T-helper 1 cell (primary cell): ENCODE data around the gene ZNF664.

Experiments used
- DNase-seq, 5 donors: peaks; one replicate each; pipeline ENCODE4 v3.0.0-alpha.2; 2012 to 2020

The ZNF664 gene

DNA sequence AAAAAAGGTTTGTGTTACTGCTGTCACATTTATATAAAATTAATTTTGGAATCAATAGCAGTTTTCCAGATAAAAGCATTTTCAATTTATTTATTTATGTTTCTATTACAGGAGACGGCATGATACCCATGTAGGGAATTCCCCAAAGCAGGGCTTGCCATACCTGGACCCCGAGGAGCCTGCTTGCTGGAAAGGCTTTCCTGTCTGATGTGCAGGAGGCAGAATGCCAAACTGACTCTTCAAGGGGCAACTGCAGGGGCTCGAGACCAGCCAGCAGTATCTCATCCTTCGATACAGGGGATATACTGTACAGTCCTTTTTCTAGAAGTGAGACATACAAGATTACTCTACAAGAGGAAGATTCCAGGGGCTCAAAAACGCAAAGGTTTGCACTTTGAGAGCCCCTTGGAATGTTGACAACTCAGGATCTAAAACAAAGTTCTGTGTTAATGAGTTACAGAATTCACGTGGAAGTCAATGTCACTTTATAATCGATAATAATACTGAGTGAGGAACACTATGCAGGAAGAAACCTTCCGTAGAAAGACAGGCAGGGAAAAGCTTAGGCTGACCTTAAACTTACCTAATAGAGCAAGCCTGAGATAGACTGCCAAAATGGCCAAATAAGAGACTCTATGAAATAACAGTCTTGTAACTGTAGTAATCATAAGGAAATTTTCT lies 38.6 kb downstream of the ZNF664 start:
- DNase-seq = no peak

DNA sequence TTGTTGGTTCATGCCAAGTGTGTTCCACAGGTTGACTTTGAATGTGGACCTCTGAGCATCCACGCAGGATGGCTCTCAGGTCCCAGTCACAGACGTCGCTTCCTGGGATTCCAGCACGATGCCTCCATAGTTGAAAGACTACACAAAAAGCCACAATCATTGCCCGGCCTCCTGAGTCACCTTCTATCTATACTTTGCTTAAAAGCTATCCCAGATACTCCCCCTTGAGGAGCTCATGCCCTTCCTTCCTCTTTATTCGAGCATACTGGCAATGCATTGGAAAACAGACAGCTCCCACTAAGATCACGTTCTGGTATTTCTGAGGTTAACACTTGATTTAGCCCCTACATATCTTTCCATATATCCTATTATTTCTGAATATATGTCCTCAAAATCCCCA lies 40.1 kb downstream of the ZNF664 start:
- DNase-seq = no peak

DNA sequence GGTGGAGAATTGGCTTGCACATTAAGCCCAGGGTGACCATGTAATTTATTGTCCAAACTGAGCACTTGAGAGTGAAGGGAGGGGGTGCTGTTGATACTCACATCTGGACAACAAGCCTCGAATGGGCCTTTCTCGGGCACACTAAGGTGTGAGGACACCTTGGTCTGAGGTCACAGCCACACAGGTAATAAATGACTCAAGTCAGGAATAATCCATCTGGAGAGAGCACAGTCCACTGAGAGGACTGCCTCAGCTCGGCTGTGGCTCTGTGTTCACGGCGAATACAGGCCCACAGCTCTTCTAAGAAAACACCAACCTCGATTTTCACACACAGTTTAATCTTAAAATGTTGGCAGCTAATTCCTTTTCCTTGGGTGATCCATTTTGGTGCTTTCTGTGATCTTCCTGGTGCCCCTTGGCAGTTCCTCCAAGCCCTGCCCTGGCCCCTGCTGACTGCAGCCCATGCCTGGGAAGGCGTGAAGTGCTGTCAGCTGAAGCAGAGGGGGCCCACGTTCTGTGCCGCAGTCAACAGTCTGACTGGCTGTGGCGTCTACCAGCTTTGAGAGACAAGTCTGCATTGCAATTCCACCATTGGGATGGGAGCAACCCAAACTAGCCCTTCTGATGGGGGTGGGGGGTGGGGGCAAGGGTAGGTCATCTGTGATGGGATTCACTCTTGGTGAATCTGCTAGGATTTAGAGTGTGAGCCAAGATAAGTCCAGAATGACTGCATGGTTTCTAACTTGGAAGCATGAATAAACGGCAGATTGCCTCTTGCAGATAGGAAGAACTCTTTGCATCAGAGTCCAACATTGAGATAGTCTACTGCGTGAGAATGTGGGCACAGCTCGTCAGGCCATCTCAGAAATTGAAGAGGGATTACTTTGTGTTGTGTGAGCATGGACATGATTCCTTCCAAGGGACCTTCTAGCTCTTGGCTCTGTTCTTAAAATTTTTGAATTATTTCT lies 42.8 kb downstream of the ZNF664 start:
- no peak for DNase-seq

DNA sequence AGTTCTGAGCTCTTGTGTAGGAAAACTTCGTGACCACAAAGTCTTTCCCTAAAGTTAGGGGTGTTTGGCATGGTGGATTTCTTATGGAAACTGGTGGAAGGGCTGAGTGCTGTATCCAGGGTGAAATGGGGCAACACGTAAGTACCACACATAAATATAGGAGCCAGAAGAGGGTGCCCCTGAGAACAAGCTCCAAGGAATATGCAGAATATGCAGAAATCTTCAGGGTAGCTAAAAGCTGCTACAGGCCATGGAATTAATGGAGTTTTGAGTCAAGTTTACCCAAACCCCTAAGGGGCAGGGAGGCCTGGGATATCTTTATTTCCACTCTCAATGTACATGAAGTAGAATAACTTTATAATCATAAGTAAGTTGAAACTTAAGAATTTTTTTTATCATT lies 44.0 kb downstream of the ZNF664 start:
- no peak for DNase-seq

DNA sequence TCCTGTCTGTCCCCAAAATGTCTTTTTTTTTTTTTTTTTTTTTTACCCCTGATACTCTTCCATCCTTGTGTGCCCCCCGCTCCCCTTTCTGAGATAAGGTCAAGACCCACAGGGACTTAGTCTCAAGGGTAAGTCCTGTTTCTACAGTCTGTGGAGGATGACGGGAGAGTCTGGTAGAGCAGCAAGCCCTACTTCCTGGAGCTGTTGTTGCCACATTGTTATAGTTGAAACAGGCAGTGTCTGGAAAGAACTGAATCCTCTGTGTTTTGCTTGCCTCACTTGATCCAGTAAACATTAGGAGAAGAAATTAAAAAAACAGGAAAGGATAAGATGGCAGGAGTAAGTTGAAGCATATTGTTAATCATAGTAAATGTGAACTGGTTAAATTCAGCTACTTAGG lies 45.5 kb downstream of the ZNF664 start:
- DNase-seq = no peak

DNA sequence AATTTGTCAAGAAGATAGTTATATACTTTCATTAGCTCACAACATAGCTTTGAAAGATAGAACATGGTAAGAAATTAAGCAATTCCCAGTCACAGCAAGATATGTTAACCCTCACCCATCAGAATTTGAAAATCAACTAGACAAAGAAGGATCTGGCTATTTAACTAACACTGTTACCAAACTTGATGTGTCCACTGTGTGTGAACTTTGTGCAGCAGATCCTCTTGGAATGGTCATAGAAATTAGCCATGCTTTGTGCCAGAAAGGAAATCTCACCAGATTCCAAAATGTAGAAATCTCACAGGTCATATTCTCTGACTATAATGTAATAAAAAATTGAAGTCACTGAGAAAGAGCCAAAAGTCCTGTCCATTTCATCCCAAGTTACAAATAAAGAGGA lies 46.1 kb downstream of the ZNF664 start:
- no peak for DNase-seq

DNA sequence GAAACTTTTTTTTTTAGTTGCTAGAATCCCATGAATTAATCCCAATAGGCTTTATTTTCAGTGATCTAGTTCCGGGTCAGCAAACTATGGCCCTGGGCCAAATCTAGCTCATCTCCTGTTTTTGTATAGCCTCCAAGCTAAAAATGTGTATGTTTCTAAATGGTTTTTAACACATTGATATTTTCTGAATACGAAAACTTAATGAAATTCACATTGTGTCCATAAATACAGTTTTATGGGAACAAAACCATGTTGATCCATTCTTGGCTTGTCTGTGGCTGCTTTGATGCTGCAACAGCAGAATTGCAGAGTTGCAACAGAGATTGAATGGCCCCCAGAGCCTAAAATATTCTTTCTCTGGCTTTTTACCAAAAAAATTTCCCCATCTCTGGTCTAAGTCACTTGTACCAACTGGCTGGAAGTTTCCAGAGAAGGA lies 47.5 kb downstream of the ZNF664 start:
- no peak for DNase-seq

DNA sequence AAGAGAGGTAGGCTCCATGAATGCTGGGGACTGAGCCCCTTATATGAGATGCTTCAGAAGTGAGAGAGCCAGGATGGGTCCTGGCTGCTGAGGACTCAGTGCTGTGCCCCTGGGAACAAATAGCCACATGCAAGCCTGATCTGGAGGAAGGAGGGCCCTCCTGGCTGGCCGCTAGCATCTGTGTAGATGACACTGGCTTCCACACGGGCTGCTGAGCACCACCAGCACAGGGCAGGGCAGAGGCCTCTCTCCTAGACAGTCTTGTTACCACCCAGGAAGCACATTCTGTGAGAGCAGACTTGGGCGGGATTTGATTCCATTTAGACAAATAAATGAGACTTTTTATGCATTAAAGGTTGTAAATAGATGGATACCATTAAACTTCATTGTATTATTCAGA lies 48.0 kb downstream of the ZNF664 start:
- no peak for DNase-seq

DNA sequence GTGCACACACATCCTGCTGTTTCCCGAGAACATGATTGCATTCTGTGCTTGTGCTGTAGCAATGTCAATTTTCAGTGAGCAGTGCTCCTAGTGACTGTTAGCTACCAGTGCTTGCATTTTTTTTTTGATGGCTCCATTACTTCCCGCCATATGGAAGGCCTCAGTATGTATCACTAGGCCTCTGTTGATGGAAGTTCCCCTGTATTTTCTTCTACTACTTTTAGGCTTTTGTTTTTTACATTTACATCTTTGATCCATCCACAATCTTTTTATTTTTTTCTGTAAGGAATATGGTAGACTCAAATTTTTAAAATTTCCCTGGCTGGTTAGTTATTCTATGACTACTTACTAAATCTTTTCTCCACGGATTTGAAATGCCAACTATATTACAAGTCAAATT lies 49.1 kb downstream of the ZNF664 start:
- no peak for DNase-seq

DNA sequence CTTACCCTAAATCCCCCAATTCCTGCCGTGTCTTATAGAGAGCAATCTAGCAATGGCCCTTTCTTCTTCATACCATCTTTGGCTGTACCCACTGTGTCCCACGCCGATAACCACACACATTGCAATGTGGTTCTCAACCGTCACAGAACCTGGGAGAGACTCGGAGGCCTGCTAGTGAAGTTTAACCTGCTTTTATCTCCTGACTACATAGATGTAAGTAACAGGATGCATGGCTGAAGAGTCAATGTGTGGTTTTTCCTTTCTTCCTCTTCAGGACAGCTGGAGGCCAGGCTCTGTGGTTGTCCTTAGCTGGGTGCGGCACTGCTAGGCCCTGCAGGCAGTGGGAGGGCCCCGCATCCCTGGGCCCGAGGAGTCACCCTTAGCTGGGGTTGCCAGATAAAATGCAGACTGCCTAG lies 51.3 kb downstream of the ZNF664 start:
- no peak for DNase-seq

DNA sequence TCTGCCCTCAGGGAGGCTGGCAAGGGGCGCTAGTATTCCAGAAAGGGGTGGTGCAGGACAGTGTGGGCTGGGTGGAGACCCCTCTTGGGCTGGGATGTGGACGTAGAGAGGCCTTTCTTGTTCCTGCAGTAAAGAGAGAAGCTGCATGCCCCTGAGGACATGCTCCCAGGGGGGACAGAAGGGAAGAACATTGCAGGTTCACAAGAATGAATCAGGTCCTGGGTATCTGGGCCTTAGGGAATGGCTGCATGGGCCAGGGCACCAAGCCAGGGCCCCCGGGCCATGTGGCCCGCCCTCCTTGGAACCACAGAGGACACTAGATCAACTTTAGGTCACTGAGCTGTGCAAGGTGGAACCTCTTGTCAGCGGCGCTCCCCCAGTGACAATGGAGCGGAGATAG lies 51.8 kb downstream of the ZNF664 start:
- DNase-seq = no peak

DNA sequence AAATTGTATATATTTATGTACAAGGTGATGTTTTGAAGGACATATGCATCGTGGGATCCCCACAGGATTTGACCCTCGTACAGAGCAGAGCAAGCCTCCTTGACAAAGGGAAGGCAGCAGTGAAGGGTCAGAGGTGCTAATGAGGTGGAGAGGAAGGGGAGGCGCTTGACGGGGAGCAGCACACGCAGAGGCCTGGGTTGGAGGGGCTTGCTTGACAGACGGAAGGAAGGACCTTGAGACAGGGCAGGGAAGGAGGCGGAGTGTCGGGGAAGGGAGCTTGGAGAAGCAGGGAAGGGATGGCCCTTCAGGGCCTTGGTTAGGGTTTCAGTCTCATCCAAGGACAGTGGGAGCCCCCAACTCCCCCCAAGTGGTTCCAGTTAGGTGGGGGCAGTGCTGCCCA lies 52.6 kb downstream of the ZNF664 start:
- no peak for DNase-seq

DNA sequence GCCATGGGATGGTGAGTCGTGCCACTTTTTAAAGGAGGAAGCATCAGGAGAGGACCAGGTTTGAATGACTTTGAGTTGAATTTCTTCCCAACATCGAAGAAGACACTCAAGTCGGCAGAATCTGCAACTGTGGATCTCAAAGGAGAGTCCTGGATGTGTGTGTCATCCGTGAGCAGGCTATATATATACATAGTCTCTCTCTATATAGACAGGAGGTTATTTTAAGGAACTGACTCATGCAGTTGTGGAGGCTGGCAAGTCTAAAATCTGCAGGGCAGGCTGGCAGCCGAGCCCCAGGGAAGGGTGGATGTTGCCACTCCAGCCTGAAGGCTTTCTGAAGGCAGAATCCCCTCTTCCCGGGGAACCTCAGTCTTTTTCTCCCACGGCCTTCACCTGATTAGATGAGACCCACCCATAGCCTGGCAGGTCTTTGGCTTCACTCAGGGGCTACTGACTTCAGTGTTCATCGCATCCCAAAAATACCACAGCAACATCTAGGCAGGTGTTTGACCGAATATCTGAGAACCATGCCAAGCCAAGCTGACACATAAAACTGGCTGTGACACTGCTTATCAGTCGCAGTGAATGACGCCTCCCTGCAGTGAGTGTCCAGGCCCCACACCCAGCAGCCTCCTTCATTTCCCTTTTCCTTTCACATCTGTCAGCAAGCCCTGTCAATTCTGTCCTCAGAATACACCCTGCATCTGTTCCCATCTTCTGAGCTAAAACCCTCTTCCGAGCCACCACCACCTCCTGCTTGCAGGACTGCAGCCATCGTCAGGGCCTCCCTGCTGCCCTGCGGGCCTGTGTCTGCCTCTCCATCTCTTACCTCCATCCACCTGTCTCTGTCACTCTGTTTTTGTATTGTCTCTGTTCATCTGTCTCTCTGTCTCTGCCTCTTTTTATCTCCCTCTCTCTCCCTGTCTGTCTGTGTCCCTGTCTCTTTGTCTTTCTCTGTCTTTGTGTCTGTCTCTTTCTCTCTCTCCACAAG lies 54.0 kb downstream of the ZNF664 start:
- no peak for DNase-seq

DNA sequence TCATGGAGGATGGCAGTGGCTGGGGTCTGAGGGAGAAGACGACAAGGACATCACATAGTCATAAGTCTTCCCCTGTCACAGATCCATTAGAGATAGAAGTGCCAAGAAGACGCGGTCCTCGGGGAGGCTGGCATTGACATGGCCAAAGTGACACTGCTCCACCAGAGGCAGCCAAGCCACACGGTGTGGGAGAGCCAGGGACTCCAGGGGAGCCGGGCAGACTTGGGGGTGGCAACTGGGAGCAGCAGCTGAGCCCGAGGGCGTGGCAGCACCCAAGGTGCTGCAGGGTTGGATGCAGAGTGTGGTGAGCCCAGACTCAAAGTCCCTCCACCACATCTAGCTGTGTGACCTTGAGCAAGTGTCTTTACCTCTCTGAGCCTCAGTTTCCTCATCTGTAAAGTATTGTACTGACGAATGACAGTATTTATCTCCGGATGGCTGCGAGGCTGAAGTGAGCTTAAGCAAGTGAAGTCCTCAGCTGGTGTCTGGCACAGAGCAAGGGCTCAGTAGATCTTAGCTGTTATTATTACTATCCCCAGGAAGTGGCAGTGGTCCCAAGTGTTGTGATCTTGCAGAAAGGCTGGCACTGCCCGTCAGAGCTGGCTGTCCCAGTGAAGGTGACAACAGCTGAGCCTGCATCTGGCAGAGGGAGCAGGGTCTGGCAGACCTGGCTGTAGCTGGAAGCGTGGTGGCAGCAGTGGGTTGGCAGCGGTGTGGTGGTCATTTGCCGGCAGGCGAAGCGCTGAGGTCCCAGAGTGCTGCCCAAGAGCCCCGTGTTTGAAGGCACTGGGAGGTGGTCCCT lies 54.9 kb downstream of the ZNF664 start:
- DNase-seq = no peak

DNA sequence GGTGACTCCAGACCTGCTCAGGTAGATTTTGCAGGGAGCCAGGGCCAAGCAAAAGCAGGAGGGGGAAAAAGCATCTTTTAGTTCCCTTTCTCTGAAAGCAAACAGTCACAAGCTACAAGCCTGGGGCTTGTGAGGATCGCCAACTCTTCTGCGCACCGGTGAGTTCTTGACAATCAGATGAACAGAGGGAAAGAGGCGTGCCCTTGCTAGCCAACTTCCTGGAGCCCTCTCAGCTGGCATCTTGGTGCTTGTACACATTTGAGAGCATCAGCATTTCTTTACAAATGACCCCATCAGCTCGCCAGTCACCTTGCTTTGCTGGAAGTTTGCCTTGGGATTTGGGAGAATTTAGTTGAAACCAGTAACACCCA lies 55.5 kb downstream of the ZNF664 start:
- no peak for DNase-seq

DNA sequence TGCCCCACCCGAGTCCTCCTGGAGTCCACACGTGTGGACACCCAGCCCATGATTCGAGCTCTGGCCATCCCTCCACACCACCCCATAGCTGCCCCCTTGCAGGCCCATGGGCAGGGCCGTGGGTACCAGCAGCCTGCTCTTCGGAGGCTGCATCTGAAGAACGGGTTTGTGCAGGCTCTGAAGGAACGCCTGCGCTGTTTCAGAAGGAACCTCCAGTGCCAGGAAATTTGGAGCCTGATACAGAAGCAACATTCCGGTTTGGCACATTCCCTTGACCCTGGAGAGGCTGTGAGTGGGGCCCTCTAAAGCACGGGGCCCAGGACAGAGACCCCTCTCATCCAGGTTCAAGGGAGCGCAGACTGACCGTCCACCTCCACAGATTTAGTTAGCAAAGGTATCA lies 57.0 kb downstream of the ZNF664 start:
- DNase-seq = no peak

DNA sequence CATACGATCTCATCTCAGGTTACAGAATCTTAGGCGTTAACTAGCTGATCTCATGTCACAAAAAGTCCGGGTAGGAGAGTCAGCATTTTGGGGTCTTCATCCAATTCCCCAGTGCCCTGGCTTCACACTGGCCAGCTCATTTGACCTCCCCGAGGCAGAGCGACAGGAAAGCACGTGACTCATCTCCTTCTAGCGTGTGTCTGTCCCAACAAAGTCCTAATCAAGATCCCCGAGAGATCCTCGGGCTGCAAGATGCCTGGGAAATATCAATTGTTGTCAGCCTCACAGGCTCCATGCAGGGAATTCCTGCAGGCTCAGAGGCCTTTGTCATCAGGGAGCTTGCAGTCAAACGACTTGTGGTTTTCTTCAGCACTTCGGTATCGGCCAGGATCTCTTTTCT lies 57.5 kb downstream of the ZNF664 start:
- DNase-seq = no peak

DNA sequence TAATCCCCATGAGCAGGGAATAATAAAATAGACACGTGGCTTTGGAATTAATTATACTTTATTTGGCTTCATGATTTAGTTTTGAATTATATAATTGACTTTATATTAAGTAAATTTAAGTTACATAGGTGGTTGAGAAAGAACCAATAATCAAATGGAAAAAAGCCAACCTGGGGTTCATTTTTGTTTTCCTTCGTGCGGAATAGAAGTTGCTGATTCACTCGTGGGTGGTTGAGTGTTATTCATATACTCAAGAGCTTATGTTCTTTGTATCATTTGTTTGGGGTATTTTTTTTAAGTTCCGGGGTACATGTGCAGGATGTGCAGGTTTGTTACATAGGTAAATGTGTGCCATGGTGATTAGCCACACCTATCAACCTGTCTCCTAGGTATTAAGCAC lies 58.0 kb downstream of the ZNF664 start:
- no peak for DNase-seq

DNA sequence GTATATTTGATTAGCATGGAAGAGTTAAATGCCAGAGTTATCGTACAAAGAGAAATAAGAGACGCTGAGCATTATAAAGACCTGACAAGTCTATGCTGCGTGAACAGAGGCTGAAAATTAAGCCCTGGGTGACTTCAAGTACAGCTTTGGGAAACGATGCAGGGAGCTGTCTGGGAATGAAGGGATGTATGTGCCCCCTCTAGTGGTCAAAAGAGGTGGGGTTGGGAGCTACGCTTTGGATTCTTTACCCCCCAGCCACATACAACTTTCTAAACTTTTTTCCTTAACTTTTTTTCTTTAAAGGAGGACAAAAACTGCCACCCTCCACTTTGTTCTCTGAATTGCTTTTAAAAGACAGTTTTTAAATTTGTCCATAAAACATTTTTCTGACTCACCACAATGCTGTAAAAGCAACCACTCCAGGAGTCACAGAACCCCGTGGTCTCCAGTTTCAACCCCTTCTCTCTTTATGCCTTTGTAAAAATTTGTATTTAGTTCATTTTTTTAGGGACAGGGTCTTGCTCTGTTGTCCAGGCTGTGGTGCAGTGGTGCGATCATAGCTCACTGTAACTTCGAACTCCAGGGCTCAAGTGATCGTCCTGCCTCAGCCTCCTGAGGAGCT lies 59.4 kb downstream of the ZNF664 start:
- no peak for DNase-seq

DNA sequence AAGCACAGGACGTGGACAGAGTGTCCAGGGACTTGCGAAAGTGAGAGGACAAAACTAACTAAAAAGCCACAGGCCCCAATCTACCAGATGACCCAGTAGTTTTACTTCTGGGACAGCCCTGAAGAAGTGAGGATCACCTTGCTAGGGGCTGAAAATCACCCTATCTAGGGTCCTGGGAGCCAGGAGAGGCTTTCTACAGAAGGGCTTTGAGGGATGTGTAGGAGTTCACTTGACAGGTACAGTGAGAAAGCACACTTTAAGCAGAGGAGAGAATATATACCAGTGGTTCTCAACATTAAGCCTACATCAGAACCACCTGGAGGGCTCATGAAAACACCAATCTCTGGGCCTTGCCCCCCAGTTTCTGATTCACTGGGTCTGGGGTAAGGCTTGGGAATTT lies 60.8 kb downstream of the ZNF664 start:
- DNase-seq = no peak

DNA sequence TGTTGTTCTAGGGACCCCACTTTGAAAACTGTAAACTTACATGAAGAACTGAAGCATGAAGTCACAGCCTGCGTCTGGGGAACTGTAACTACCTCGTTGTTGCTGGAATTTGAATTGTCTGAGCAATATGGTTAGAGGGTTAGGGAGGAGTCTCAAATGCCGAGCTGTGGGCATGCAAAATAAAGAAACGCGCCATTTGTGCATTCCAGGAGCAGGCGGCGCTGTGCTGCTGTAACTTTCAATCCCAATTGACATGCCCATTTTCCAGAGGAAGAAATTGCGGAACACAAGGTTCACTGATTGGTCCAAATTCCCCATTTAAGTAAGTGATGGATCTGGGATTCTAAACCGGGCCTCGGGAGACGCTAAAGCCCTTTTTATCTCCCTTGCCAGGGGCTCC lies 61.3 kb downstream of the ZNF664 start:
- no peak for DNase-seq

DNA sequence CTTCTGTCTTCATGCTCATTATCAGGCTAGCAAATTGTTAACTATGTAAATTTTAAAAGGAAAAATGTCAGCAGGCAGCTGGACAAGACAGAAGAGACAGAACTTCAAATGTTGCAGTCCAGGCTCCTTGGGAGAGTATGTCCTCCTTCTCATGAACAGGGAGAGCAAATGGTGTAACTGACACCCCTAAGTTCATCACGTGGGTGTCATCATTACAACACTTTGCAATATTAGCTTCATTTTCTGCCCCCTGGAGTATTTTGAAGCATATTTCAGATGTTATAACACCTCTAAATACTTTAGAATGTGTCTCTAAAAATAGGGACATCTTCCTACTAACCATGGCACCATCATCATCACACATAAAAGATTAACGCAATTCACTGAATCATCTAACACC lies 62.1 kb downstream of the ZNF664 start:
- DNase-seq = no peak
